Measurements from ENCODE around the gene JADE2. TPM values are rescaled to one million over a fixed set of nuclear protein-coding genes. Genes with fewer than 3 reads are reported as not detected.

Gene JADE2
- total and polyA plus RNA-seq, 2 of the 8 experiments (the other 6 are each of a cell fraction or from before 2014, with no cell fraction given), result 19.2 to 55.8 TPM

DNA sequence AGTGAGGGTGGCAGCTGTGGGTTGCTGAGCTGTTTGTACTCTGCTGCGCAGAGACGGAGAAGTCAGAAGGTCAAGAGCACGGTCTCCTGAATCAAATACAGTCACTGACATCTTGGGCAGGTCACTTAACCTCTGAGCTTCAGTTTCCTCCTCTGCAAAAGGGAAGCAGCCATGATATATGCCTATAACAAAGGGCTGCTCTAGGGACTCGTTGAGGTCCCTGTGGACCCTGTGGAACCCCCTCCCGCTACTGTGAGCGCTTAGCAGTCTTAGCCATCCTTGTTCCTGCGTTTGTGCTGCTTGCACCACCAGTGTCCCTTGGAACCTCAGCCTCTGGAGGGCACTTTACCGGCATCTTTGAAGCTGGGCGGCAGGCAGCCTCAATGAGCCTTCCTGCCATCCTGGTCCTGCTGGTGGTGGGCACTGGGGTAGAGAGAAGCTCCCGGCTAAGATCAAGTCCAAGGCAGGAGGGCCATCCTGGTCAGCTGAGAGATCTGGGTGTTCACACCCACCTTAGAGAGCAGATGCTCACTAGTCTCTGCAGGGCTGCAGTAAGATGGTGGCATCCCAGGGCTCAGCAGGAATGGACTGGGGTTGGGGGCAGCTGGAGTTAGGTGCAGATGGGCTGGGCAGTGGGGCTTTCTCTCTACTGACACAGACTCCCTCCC lies 8.7 kb downstream of the JADE2 start (continued):
- TF ChIP-seq, protein P1, sequence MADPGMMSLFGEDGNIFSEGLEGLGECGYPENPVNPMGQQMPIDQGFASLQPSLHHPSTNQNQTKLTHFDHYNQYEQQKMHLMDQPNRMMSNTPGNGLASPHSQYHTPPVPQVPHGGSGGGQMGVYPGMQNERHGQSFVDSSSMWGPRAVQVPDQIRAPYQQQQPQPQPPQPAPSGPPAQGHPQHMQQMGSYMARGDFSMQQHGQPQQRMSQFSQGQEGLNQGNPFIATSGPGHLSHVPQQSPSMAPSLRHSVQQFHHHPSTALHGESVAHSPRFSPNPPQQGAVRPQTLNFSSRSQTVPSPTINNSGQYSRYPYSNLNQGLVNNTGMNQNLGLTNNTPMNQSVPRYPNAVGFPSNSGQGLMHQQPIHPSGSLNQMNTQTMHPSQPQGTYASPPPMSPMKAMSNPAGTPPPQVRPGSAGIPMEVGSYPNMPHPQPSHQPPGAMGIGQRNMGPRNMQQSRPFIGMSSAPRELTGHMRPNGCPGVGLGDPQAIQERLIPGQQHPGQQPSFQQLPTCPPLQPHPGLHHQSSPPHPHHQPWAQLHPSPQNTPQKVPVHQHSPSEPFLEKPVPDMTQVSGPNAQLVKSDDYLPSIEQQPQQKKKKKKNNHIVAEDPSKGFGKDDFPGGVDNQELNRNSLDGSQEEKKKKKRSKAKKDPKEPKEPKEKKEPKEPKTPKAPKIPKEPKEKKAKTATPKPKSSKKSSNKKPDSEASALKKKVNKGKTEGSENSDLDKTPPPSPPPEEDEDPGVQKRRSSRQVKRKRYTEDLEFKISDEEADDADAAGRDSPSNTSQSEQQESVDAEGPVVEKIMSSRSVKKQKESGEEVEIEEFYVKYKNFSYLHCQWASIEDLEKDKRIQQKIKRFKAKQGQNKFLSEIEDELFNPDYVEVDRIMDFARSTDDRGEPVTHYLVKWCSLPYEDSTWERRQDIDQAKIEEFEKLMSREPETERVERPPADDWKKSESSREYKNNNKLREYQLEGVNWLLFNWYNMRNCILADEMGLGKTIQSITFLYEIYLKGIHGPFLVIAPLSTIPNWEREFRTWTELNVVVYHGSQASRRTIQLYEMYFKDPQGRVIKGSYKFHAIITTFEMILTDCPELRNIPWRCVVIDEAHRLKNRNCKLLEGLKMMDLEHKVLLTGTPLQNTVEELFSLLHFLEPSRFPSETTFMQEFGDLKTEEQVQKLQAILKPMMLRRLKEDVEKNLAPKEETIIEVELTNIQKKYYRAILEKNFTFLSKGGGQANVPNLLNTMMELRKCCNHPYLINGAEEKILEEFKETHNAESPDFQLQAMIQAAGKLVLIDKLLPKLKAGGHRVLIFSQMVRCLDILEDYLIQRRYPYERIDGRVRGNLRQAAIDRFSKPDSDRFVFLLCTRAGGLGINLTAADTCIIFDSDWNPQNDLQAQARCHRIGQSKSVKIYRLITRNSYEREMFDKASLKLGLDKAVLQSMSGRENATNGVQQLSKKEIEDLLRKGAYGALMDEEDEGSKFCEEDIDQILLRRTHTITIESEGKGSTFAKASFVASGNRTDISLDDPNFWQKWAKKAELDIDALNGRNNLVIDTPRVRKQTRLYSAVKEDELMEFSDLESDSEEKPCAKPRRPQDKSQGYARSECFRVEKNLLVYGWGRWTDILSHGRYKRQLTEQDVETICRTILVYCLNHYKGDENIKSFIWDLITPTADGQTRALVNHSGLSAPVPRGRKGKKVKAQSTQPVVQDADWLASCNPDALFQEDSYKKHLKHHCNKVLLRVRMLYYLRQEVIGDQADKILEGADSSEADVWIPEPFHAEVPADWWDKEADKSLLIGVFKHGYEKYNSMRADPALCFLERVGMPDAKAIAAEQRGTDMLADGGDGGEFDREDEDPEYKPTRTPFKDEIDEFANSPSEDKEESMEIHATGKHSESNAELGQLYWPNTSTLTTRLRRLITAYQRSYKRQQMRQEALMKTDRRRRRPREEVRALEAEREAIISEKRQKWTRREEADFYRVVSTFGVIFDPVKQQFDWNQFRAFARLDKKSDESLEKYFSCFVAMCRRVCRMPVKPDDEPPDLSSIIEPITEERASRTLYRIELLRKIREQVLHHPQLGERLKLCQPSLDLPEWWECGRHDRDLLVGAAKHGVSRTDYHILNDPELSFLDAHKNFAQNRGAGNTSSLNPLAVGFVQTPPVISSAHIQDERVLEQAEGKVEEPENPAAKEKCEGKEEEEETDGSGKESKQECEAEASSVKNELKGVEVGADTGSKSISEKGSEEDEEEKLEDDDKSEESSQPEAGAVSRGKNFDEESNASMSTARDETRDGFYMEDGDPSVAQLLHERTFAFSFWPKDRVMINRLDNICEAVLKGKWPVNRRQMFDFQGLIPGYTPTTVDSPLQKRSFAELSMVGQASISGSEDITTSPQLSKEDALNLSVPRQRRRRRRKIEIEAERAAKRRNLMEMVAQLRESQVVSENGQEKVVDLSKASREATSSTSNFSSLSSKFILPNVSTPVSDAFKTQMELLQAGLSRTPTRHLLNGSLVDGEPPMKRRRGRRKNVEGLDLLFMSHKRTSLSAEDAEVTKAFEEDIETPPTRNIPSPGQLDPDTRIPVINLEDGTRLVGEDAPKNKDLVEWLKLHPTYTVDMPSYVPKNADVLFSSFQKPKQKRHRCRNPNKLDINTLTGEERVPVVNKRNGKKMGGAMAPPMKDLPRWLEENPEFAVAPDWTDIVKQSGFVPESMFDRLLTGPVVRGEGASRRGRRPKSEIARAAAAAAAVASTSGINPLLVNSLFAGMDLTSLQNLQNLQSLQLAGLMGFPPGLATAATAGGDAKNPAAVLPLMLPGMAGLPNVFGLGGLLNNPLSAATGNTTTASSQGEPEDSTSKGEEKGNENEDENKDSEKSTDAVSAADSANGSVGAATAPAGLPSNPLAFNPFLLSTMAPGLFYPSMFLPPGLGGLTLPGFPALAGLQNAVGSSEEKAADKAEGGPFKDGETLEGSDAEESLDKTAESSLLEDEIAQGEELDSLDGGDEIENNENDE (IDR thresholded peaks at IDR 0.05; ENCODE audit: insufficient replicate concordance, low read length), result no peak
- TF ChIP-seq SUZ12 (IDR thresholded peaks at IDR 0.05; ENCODE audit: low read length), result no peak
- TF ChIP-seq JUN (IDR thresholded peaks at IDR 0.05; ENCODE audit: low read depth, low read length), result no peak
- TF ChIP-seq KDM1A (IDR thresholded peaks at IDR 0.05; ENCODE audit: borderline replicate concordance, low read length), result no peak
- no peak for TF ChIP-seq RXRA (IDR thresholded peaks at IDR 0.05; ENCODE audit: insufficient read depth, low read depth, low read length)
- TF ChIP-seq, protein P2, sequence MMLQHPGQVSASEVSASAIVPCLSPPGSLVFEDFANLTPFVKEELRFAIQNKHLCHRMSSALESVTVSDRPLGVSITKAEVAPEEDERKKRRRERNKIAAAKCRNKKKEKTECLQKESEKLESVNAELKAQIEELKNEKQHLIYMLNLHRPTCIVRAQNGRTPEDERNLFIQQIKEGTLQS (IDR thresholded peaks at IDR 0.05; ENCODE audit: insufficient read depth, low read depth, low read length), result no peak
- TF ChIP-seq SP4 (IDR thresholded peaks at IDR 0.05; ENCODE audit: low read length), result no peak
- TF ChIP-seq, protein P3, sequence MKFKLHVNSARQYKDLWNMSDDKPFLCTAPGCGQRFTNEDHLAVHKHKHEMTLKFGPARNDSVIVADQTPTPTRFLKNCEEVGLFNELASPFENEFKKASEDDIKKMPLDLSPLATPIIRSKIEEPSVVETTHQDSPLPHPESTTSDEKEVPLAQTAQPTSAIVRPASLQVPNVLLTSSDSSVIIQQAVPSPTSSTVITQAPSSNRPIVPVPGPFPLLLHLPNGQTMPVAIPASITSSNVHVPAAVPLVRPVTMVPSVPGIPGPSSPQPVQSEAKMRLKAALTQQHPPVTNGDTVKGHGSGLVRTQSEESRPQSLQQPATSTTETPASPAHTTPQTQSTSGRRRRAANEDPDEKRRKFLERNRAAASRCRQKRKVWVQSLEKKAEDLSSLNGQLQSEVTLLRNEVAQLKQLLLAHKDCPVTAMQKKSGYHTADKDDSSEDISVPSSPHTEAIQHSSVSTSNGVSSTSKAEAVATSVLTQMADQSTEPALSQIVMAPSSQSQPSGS (IDR thresholded peaks at IDR 0.05; ENCODE audit: low read length), result no peak

Measured in H1 (cell line).